ENCODE data around the gene FKRP.
"Not testable (repeated sequence)": the region's sequence is repeated elsewhere in the genome, so short reads cannot be mapped to it uniquely, and the experiment has no call there.

FKRP gene

GRCh38 chr19:46786236-46787039 is 40.6 kb downstream of the FKRP start:
- DNase-seq, result peak; percentile 91

GRCh38 chr19:46787040-46787330 is 41.1 kb downstream of the FKRP start:
- no peak for DNase-seq

DNA sequence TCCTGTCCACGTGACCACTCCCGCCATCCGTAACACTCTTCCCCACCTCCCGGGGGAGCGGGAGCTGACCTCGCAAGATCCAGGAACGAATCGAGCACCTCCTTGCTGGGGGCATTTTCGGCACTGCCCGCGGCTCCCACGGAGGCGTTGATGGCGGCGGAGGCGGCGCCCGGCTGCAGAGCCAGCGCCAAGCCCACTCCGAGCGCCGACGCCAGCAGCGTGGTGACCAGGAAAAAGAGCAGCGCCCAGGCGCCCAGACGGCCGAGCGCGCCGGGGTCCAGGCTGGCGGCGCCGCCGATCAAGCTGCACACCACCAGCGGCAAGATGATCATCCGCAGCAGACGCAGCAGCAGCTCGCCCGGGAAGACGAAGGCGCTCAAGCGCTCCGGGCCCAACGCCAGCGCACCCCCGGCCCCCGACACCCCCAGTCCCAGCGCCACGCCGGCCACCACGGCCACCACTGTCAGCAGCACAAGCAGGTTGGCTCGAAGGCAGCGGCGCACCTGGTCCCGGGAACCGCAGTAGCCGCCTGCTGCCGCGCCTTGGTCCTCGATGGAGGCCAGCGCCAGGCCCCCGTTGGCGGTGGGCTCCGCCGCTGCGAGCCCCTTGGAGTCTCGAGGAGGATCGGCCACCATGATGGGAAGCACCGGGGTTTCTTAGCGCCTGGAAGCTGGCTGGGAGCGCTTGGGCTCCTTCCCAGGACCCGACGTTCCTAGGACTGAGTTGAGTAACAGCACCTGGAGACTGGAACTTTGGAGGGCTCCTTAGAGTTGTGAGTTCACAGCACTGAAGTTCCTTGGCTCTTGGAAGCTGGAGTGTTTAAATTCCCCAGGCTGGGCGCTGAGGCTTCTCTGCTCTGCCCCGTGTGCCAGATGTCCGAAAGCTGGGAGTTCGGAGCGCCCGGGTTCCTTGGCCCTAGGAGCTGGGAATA is 41.7 kb downstream of the FKRP start:
- DNase-seq, result peak; percentile 23

- DNase-seq, result peak; percentile 95
Measured at GRCh38 chr19:46788262-46788967, 42.6 kb downstream of the FKRP start, which contains the start of gene SLC1A5. Gene SLC1A5 (minus strand): TSS chr19:46788594. CDS start chr19:46787965, 629 bp downstream.

- no peak for DNase-seq
Measured at GRCh38 chr19:46788968-46789338, 43.1 kb downstream of the FKRP start.

DNA sequence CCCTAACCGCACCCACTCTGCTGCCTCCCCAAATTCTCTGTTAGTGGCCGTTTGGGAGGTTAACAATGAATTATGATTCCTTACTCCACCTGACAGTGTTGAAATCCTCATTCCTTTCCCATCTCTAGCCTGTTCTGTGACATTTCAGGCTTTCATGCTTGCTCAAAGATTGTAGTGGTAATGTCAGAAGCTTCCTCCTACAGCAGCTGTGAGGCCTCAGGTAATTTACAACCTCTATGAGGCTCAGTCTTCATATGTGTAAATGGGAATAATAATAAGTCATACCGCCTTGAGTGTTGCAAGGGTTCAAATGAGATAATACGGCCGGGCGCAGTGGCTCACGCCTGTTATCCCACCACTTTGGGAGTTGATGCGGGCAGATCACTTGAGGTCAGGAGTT is 43.5 kb downstream of the FKRP start:
- no peak for DNase-seq

- peak; percentile 88 for DNase-seq
Measured at GRCh38 chr19:46791944-46792343, 46.1 kb downstream of the FKRP start.

GRCh38 chr19:46797881-46798280 is 52.0 kb downstream of the FKRP start:
- no peak for DNase-seq

DNA sequence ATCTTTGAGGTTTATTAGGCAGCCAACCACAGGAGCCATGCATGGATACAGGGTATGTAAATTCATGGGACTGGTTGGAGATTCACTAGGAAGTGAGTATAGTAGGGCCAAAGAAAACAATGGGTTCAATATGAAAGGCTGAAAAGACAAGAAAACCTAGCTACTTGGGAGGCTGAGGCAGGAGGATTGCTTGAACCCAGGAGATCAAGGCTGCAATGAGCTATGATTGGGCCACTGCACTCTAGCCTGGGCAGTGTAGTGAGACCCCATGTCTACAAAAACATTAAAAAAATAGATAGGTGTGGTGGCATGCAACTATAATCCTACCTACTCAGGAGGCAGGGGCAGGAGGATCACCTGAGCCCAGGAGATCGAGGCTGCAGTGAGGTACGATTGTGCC is 52.9 kb downstream of the FKRP start:
- DNase-seq, result no peak

- no peak for DNase-seq
Measured at GRCh38 chr19:46802152-46802551, 56.3 kb downstream of the FKRP start.

DNA sequence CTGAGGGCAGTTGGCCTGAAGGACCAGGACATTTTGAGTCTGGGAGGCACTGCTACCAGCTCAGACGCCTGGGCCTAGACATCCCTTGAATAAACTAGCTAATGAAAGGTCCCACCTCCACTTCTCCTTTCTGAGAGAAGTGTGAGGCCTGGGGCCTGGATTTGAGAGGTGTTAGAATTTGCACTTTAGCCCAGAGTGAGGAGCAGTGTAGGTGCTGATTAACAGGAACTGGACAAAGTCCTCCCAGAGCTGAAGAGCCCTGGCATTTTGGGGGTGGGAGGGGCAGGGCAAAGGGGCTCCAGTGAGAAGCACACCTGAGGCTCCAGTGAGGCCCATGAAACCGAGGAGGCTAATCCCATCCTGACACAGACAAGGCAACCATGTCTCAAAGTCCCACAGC is 57.7 kb downstream of the FKRP start:
- DNase-seq, result no peak

- DNase-seq, result not testable (repeated sequence)
Measured at GRCh38 chr19:46804432-46804831, 58.6 kb downstream of the FKRP start.

DNA sequence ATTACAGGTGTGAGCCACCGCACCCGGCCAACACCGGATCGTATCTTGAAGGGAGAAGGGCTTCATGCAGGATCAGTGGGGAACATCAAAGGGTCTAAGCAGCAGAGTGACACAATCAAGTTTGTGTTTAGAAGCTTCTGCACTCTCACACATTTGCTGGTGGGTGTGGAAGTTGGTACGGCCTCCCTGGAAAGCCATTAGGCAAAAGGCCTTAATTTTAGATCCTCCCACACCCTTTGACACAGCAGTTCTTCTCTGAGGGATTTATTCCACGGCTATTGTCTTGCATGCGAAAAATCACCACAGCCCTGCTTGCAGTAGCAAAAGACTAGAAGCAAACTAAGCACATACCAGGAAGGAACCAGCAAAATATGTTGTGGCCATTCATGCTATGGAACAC is 60.8 kb downstream of the FKRP start:
- no peak for DNase-seq

Data from GF-D8 (cell line).